Gastroesophageal sphincter (tissue), 3 donors: ENCODE data around the gene FAM89A.

Source experiments
- CTCF ChIP-seq, 4 experiments: fragments of 200-600 bp in 2 of 4; fragments of 450-650 bp in 2 of 4; sonication (generic) in 1 of 4; IDR thresholded peaks; one replicate each; pipeline ENCODE4 v1.5.1; 2017 to 2019; ENCODE audit warnings: antibody characterized with exemption in 4 of 4, mild to moderate bottlenecking in 2 of 4, moderate library complexity in 2 of 4
- POLR2AphosphoS5 ChIP-seq: sonication (generic); formaldehyde crosslinking; IDR thresholded peaks from one replicate; pipeline ENCODE4 v1.6.1; 2017; ENCODE audit warnings: antibody characterized with exemption

- no peak for TF ChIP-seq POLR2AphosphoS5
- TF ChIP-seq CTCF (IDR thresholded peaks at IDR 0.05): no peak
Observed at GRCh38 chr1:231011963-231012362, 28.1 kb downstream of the FAM89A start.
